ENCODE results near the gene CORIN. TPM values are rescaled to one million over a fixed set of nuclear protein-coding genes. Genes with fewer than 3 reads are reported as not detected.

The CORIN gene
- total RNA-seq, 1 experiment from 2014 or later = 0.07 TPM

- Mint-ChIP-seq H3K4me1 (ENCODE audit: low read depth, unreplicated experiment) (no peaks in the 10 kb centered on the region), H3K27me3 (ENCODE audit: unreplicated experiment) (no peaks in the 10 kb centered on the region), H3K27ac (ENCODE audit: unreplicated experiment) (no peak overlapping the region), H3K9me3 (ENCODE audit: low read depth, unreplicated experiment) (no peaks in the 10 kb centered on the region), H3K36me3 (ENCODE audit: insufficient read depth, unreplicated experiment) (no peaks in the 10 kb centered on the region), H3K4me3 (ENCODE audit: low read depth, unreplicated experiment) (no peak overlapping the region)
- CTCF ChIA-PET = no interaction called here
- TF ChIP-seq CTCF (IDR thresholded peaks at IDR 0.05; ENCODE audit: unreplicated experiment) = no peak
- DNase-seq = no peak
- intact Hi-C loops (cut with micrococcal nuclease; ENCODE audit: unreplicated experiment) = no loop called here
- no TSS peak for BruUV-seq (replicated peaks)
Observed at GRCh38 chr4:47849466-47849865, 11.6 kb upstream of the CORIN start.

- CTCF ChIA-PET = no interaction called here
- BruUV-seq (replicated peaks) = no TSS peak
- H3K36me3 Mint-ChIP-seq (ENCODE audit: insufficient read depth, unreplicated experiment) = peaks cover 5% of the 10 kb centered on the region
- intact Hi-C loops (cut with micrococcal nuclease; ENCODE audit: unreplicated experiment) = no loop called here
- H3K4me3 Mint-ChIP-seq (ENCODE audit: low read depth, unreplicated experiment) = no peak overlapping the region
- no peaks in the 10 kb centered on the region for H3K4me1 Mint-ChIP-seq (ENCODE audit: low read depth, unreplicated experiment)
- DNase-seq = no peak
- no peak overlapping the region for H3K27ac Mint-ChIP-seq (ENCODE audit: unreplicated experiment)
- TF ChIP-seq CTCF (IDR thresholded peaks at IDR 0.05; ENCODE audit: unreplicated experiment) = no peak
- H3K9me3 Mint-ChIP-seq (ENCODE audit: low read depth, unreplicated experiment) = no peaks in the 10 kb centered on the region
- H3K27me3 Mint-ChIP-seq (ENCODE audit: unreplicated experiment) = no peaks in the 10 kb centered on the region
Observed at GRCh38 chr4:47848041-47848440, 10.2 kb upstream of the CORIN start.

- H3K4me3 Mint-ChIP-seq (ENCODE audit: low read depth, unreplicated experiment) = no peak overlapping the region
- H3K27me3 Mint-ChIP-seq (ENCODE audit: unreplicated experiment) = no peaks in the 10 kb centered on the region
- peaks cover 7% of the 10 kb centered on the region for H3K36me3 Mint-ChIP-seq (ENCODE audit: insufficient read depth, unreplicated experiment)
- intact Hi-C loops (cut with micrococcal nuclease; ENCODE audit: unreplicated experiment) = no loop called here
- no peaks in the 10 kb centered on the region for H3K9me3 Mint-ChIP-seq (ENCODE audit: low read depth, unreplicated experiment)
- no TSS peak for BruUV-seq (replicated peaks)
- TF ChIP-seq CTCF (IDR thresholded peaks at IDR 0.05; ENCODE audit: unreplicated experiment) = no peak
- no peak for DNase-seq
- no peak overlapping the region for H3K27ac Mint-ChIP-seq (ENCODE audit: unreplicated experiment)
- CTCF ChIA-PET = no interaction called here
- H3K4me1 Mint-ChIP-seq (ENCODE audit: low read depth, unreplicated experiment) = no peaks in the 10 kb centered on the region
Observed at GRCh38 chr4:47842985-47843384, 5.1 kb upstream of the CORIN start.

- H3K27me3 Mint-ChIP-seq (ENCODE audit: unreplicated experiment) = no peaks in the 10 kb centered on the region
- no peak overlapping the region for H3K27ac Mint-ChIP-seq (ENCODE audit: unreplicated experiment)
- CTCF ChIA-PET = no interaction called here
- H3K9me3 Mint-ChIP-seq (ENCODE audit: low read depth, unreplicated experiment) = no peaks in the 10 kb centered on the region
- DNase-seq = no peak
- H3K4me3 Mint-ChIP-seq (ENCODE audit: low read depth, unreplicated experiment) = no peak overlapping the region
- intact Hi-C loops (cut with micrococcal nuclease; ENCODE audit: unreplicated experiment) = no loop called here
- no peak for TF ChIP-seq CTCF (IDR thresholded peaks at IDR 0.05; ENCODE audit: unreplicated experiment)
- H3K36me3 Mint-ChIP-seq (ENCODE audit: insufficient read depth, unreplicated experiment) = peaks cover 23% of the 10 kb centered on the region
- no TSS peak for BruUV-seq (replicated peaks)
- H3K4me1 Mint-ChIP-seq (ENCODE audit: low read depth, unreplicated experiment) = no peaks in the 10 kb centered on the region
Observed at GRCh38 chr4:47840291-47840690, 2.4 kb upstream of the CORIN start.
